ENCODE results near the gene CHST11.

- TF ChIP-seq ZNF571 (tag by site-specific recombination; IDR thresholded peaks at IDR 0.05) (no peak), CTCF (tag by site-specific recombination; IDR thresholded peaks at IDR 0.05) (no peak), ZNF645 (tag by site-specific recombination; IDR thresholded peaks at IDR 0.05) (no peak), ZNF777 (tag by site-specific recombination; IDR thresholded peaks at IDR 0.05; ENCODE audit: borderline replicate concordance) (no peak), MEIS1 (CRISPR knock-in tag; IDR thresholded peaks at IDR 0.05; ENCODE audit: borderline replicate concordance) (no peak), ZNF664 (tag by site-specific recombination; IDR thresholded peaks at IDR 0.05) (no peak)
Observed at GRCh38 chr12:104482748-104483147, 26.0 kb downstream of the CHST11 start.

Measured in HEK293 (cell line).